NT2/D1 (cell line): ENCODE data around the gene ATP10A.

Experiments used
- YY1 ChIP-seq: IDR thresholded peaks from 2 replicates; pipeline ENCODE4 v1.6.1; 2011; ENCODE audit not compliant: insufficient read length, insufficient read depth
- ZNF274 ChIP-seq: IDR thresholded peaks from 2 replicates; pipeline ENCODE4 v1.6.1; 2011; ENCODE audit warnings: mild to moderate bottlenecking, low read depth, low read length

GRCh38 chr15:25866251-25866650, 3.1 kb upstream of the ATP10A start:
- no peak for TF ChIP-seq YY1
- no peak for TF ChIP-seq ZNF274
